B cell (primary cell): ENCODE measurements around the gene TMA7. TPM values are rescaled to one million over a fixed set of nuclear protein-coding genes. Genes with fewer than 3 reads are reported as not detected.
"Not testable (repeated sequence)": the region's sequence is repeated elsewhere in the genome, so short reads cannot be mapped to it uniquely, and the experiment has no call there.

Experiments
- ATAC-seq: fragments of 200-7000 bp; cut with Tn5 transposase; one replicate; pipeline ENCODE4 v1.10.0; 2021; ENCODE audit warnings: low read depth, mild to moderate bottlenecking, moderate number of reproducible peaks, moderate library complexity
- CTCF ChIA-PET: fragments of 350-600 bp; sonication (Branson Sonifier 250); formaldehyde crosslinking; loops from one replicate; lab custom pipeline; 2021; ENCODE audit warnings: antibody characterized with exemption, inconsistent platforms; lab: Charles Lee
- POLR2A ChIA-PET: fragments of 350-600 bp; sonication (Branson Sonifier 250); formaldehyde crosslinking; loops from one replicate; lab custom pipeline; 2021; ENCODE audit warnings: antibody characterized with exemption; lab: Charles Lee
- DNase-seq: peaks from one replicate; pipeline ENCODE4 v3.0.0; 2013
- H2AFZ ChIP-seq: 2 replicates; pipeline ENCODE4 v1.6.1; 2012; ENCODE audit warnings: mild to moderate bottlenecking, low read depth, low read length; ENCODE audit not compliant: insufficient read depth, poor library complexity, severe bottlenecking
- H3K27ac ChIP-seq, 2 donors: 1 replicate in 1 of 2; 2 replicates in 1 of 2; pipeline ENCODE4 v1.5.1; 2012 to 2013; ENCODE audit warnings: low read length in 2 of 2, mild to moderate bottlenecking in 2 of 2, moderate library complexity in 1 of 2
- H3K27me3 ChIP-seq, 4 experiments: fragments of 200-600 bp in 1 of 4; sonication (generic) in 1 of 4; replicated peaks in 1 of 4; 1 replicate in 2 of 4; 2 replicates in 2 of 4; pipeline versions ENCODE4 v1.6.1 to v1.7.0; 2013 to 2016; ENCODE audit warnings: low read length in 3 of 4, mild to moderate bottlenecking in 2 of 4, mixed read lengths in 1 of 4, moderate library complexity in 1 of 4; ENCODE audit not compliant: insufficient read depth in 4 of 4, control insufficient read depth in 3 of 4; ENCODE audit errors: control extremely low read depth in 1 of 4
- H3K36me3 ChIP-seq, 2 experiments: replicated peaks in 1 of 2; 1 replicate in 1 of 2; 2 replicates in 1 of 2; pipeline versions ENCODE4 v1.6.1 to v1.7.1; 2013; ENCODE audit warnings: low read length in 1 of 2; ENCODE audit not compliant: insufficient read depth in 2 of 2, control insufficient read depth in 1 of 2; ENCODE audit errors: control extremely low read depth in 1 of 2, extremely low read depth in 1 of 2
- H3K4me1 ChIP-seq, 2 donors: fragments of 200-600 bp in 1 of 2; sonication (generic) in 1 of 2; 1 replicate in 1 of 2; 2 replicates in 1 of 2; pipeline versions ENCODE4 v1.5.1 to v1.6.1; 2013 to 2017; ENCODE audit warnings: low read length in 2 of 2; ENCODE audit not compliant: control insufficient read depth in 2 of 2, insufficient read depth in 2 of 2
- H3K4me2 ChIP-seq: replicated peaks from 2 replicates; pipeline ENCODE3; 2012; ENCODE audit warnings: mild to moderate bottlenecking, low read depth, low read length; ENCODE audit not compliant: poor library complexity, severe bottlenecking
- H3K4me3 ChIP-seq, 5 experiments: fragments of 200-600 bp in 1 of 5; sonication (generic) in 1 of 5; 1 replicate in 3 of 5; 2 replicates in 2 of 5; pipeline versions ENCODE4 v1.5.1 to v1.7.0; 2011 to 2016; ENCODE audit warnings: low read length in 4 of 5, mild to moderate bottlenecking in 4 of 5, low read depth in 2 of 5, control low read depth in 1 of 5, moderate library complexity in 1 of 5; ENCODE audit not compliant: insufficient read depth in 1 of 5; ENCODE audit errors: control extremely low read depth in 1 of 5, extremely low read depth in 1 of 5
- H3K79me2 ChIP-seq: fragments of 200-600 bp; sonication (generic); one replicate; pipeline ENCODE4 v1.6.0; 2016; ENCODE audit warnings: low read length; ENCODE audit not compliant: control insufficient read depth, insufficient read depth
- H3K9ac ChIP-seq: fragments of 200-600 bp; sonication (generic); 2 replicates; pipeline ENCODE4 v1.6.1; 2017; ENCODE audit warnings: mild to moderate bottlenecking, low read length, moderate library complexity
- H3K9me3 ChIP-seq, 3 donors: one replicate each; pipeline versions ENCODE4 v1.6.1 to v1.7.1; 2013; ENCODE audit warnings: low read length in 2 of 3; ENCODE audit not compliant: control insufficient read depth in 2 of 3, insufficient read depth in 1 of 3; ENCODE audit errors: control extremely low read depth in 1 of 3
- H4K20me1 ChIP-seq: 2 replicates; pipeline ENCODE4 v1.6.0; 2012; ENCODE audit warnings: mild to moderate bottlenecking, low read length; ENCODE audit not compliant: insufficient read depth, control insufficient read depth, poor library complexity, severe bottlenecking
- H3K27ac Mint-ChIP-seq: one replicate; pipeline ENCODE4 v1.8.0; 2021; ENCODE audit warnings: mixed read lengths
- H3K27me3 Mint-ChIP-seq: one replicate; pipeline ENCODE4 v1.8.0; 2021; ENCODE audit warnings: mixed read lengths
- H3K4me1 Mint-ChIP-seq: one replicate; pipeline ENCODE4 v1.8.0; 2021; ENCODE audit warnings: mixed read lengths
- H3K4me3 Mint-ChIP-seq: one replicate; pipeline ENCODE4 v1.8.0; 2021; ENCODE audit warnings: mixed read lengths
- H3K9me3 Mint-ChIP-seq: one replicate; pipeline ENCODE4 v1.8.0; 2022; ENCODE audit warnings: mixed read lengths; ENCODE audit not compliant: insufficient read depth
- CTCF ChIP-seq: fragments of 200-600 bp; IDR thresholded peaks from one replicate; pipeline ENCODE4 v1.8.0; 2022; ENCODE audit warnings: antibody characterized with exemption, mild to moderate bottlenecking
- EZH2 ChIP-seq: IDR thresholded peaks from 2 replicates; pipeline ENCODE4 v1.6.1; 2012; ENCODE audit warnings: borderline replicate concordance, low read depth, mild to moderate bottlenecking, moderate library complexity, low read length; ENCODE audit not compliant: insufficient read depth, poor library complexity, severe bottlenecking
- WGBS: methylation state at CpG from one replicate; pipeline ENCODE4 v1.1.5; 2013; ENCODE audit warnings: missing lambda C conversion rate; ENCODE audit not compliant: insufficient coverage; 5-methylcytosine and 5-hydroxymethylcytosine counted together
- intact Hi-C: fragments of 100-400 bp; cut with micrococcal nuclease; formaldehyde crosslinking; loops from one replicate; pipeline ENCODE4 v1.10.0; 2022
- polyA plus RNA-seq: library from polyadenylated mRNA; depleted of rRNA; stranded (reverse); fragments of >200 nt; gene quantifications from 2 replicates; pipeline ENCODE4 v1.2.3, GENCODE V29; 2012
- total RNA-seq, 2 donors: library from RNA; stranded (reverse); fragments of 120-200 nt in 1 of 2; gene quantifications; 1 replicate in 1 of 2; 2 replicates in 1 of 2; pipeline versions ENCODE4 v1.2.3 to v1.2.4, GENCODE V29; 2013 to 2022

Gene TMA7
- total and polyA plus RNA-seq, 2 donors (not counting 1 experiment from before 2014, with no cell fraction given): 169 to 194 TPM

GRCh38 chr3:48459773-48460516 lies 19.9 kb downstream of the TMA7 start:
- Histone ChIP-seq H3K36me3 (peaks cover 6 to 32% of the 10 kb centered on the region in 2 experiments), H3K4me1 (no peaks in the 10 kb centered on the region), H3K4me2 (no peak overlapping the region), H3K4me3 (no peak overlapping the region), H3K9ac (no peak overlapping the region), H3K27me3 (no peaks in the 10 kb centered on the region), H3K79me2 (peaks cover 3% of the 10 kb centered on the region), H2AFZ (no peak overlapping the region), H3K9me3 (no peaks in the 10 kb centered on the region), H3K27ac (no peak overlapping the region), H4K20me1 (no peaks in the 10 kb centered on the region)
- no peaks in the 10 kb centered on the region for H3K4me1 Mint-ChIP-seq
- H3K27ac Mint-ChIP-seq: no peak overlapping the region
- ATAC-seq: no peak
- H3K27me3 Mint-ChIP-seq: no peaks in the 10 kb centered on the region
- ChIA-PET POLR2A (no interaction called here), CTCF (interaction anchor here (1.0 to 4.4 kb wide), 3 partner anchors 24 to 59 kb away, joined by 4 to 29 read pairs (median 4); no protein-coding TSS in a partner anchor)
- TF ChIP-seq CTCF (no peak), EZH2 (no peak)
- intact Hi-C loops: loop anchor here (10.0 kb wide), 1 partner anchor 225 kb away; the partner anchor contains the start of gene NCKIPSD
- no peak overlapping the region for H3K4me3 Mint-ChIP-seq
- no peaks in the 10 kb centered on the region for H3K9me3 Mint-ChIP-seq
- 96% methylated on average over 7 of the region's 7 CpGs for WGBS
- DNase-seq: no peak

GRCh38 chr3:48460517-48460902 lies 20.5 kb downstream of the TMA7 start:
- WGBS: 100% methylated on average over 3 of the region's 3 CpGs
- Histone ChIP-seq H3K27ac (no peak overlapping the region), H3K79me2 (peaks cover 5% of the 10 kb centered on the region), H4K20me1 (no peaks in the 10 kb centered on the region), H3K27me3 (no peaks in the 10 kb centered on the region), H3K4me3 (no peak overlapping the region), H3K36me3 (peaks cover 4 to 27% of the 10 kb centered on the region in 2 experiments), H2AFZ (no peak overlapping the region), H3K9me3 (no peaks in the 10 kb centered on the region), H3K9ac (no peak overlapping the region), H3K4me1 (peaks cover 4 to 5% of the 10 kb centered on the region in 2 donors), H3K4me2 (no peak overlapping the region)
- Mint-ChIP-seq H3K9me3 (no peaks in the 10 kb centered on the region), H3K4me3 (no peak overlapping the region), H3K27me3 (no peaks in the 10 kb centered on the region), H3K4me1 (peaks cover 5% of the 10 kb centered on the region), H3K27ac (no peak overlapping the region)
- CTCF ChIA-PET: interaction anchor here (1.0 to 1.4 kb wide), 2 partner anchors 24 to 60 kb away, joined by 4 read pairs; no protein-coding TSS in a partner anchor
- no peak for TF ChIP-seq CTCF
- no peak for TF ChIP-seq EZH2
- no peak for DNase-seq
- ATAC-seq: no peak
- intact Hi-C loops: loop anchor here (10.0 kb wide), 1 partner anchor 224 kb away; the partner anchor contains the start of gene NCKIPSD
- POLR2A ChIA-PET: no interaction called here

- not testable (repeated sequence) for H3K9ac ChIP-seq, H2AFZ ChIP-seq, H3K27ac ChIP-seq, H3K9me3 ChIP-seq, H3K27me3 ChIP-seq, ATAC-seq, H3K9me3 Mint-ChIP-seq, DNase-seq, H3K4me2 ChIP-seq, H3K27ac Mint-ChIP-seq, H3K4me3 ChIP-seq, H3K27me3 Mint-ChIP-seq, H4K20me1 ChIP-seq, H3K4me3 Mint-ChIP-seq
- Histone ChIP-seq H3K36me3 (peaks cover 4 to 27% of the 10 kb centered on the region in 2 experiments), H3K79me2 (peaks cover 18% of the 10 kb centered on the region), H3K4me1 (peaks cover 10 to 13% of the 10 kb centered on the region in 2 donors)
- ChIA-PET CTCF (interaction anchor here (0.9 to 17.7 kb wide), 3 partner anchors 29 to 87 kb away, joined by 3 to 240 read pairs (median 3); partner anchors contain the start of gene SHISA5), POLR2A (interaction anchor here (0.6 to 0.7 kb wide), 2 partner anchors 14 to 477 kb away, joined by 3 to 4 read pairs; no protein-coding TSS in a partner anchor)
- 100% methylated on average over 5 of the region's 7 CpGs for WGBS
- H3K4me1 Mint-ChIP-seq: peaks cover 14% of the 10 kb centered on the region
- intact Hi-C loops: loop anchor here (10.0 kb wide), 1 partner anchor 223 kb away; the partner anchor contains the start of gene NCKIPSD
These were observed 21.7 kb downstream of the TMA7 start for GRCh38 chr3:48461767-48462166.
